Neural cell (in vitro differentiated cells): ENCODE data around the gene ATAD1. TPM values are rescaled to one million over a fixed set of nuclear protein-coding genes. Genes with fewer than 3 reads are reported as not detected.

Experiments used
- H2AFZ ChIP-seq: fragments of 200-600, 300-800 bp; sonication (generic), shearing (Covaris generic); 2 replicates; pipeline ENCODE4 v1.6.0; 2014; ENCODE audit warnings: low read depth, mild to moderate bottlenecking, antibody characterized with exemption, low read length, moderate library complexity
- H3F3A ChIP-seq: fragments of 200-600 bp; shearing (Covaris generic); 2 replicates; pipeline ENCODE4 v1.6.1; 2016; ENCODE audit warnings: mild to moderate bottlenecking, moderate library complexity, mixed read lengths, antibody characterized with exemption, low read length; ENCODE audit not compliant: insufficient read depth, poor library complexity, severe bottlenecking
- H3K27ac ChIP-seq: fragments of 200-600, 300-800 bp; sonication (generic), shearing (Covaris generic); 2 replicates; pipeline ENCODE4 v1.5.1; 2014; ENCODE audit warnings: mild to moderate bottlenecking, low read length, moderate library complexity
- H3K27me3 ChIP-seq: fragments of 300-800, 200-600 bp; sonication (generic), shearing (Covaris generic); 2 replicates; pipeline ENCODE4 v1.6.0; 2014; ENCODE audit warnings: mild to moderate bottlenecking, low read depth, low read length, moderate library complexity; ENCODE audit not compliant: insufficient read depth
- H3K36me3 ChIP-seq: fragments of 300-800, 200-600 bp; sonication (generic), shearing (Covaris generic); 2 replicates; pipeline ENCODE4 v1.5.1; 2014; ENCODE audit warnings: mild to moderate bottlenecking, antibody characterized with exemption, low read length, moderate library complexity; ENCODE audit not compliant: insufficient read depth
- H3K4me2 ChIP-seq: fragments of 300-800, 200-600 bp; sonication (generic), shearing (Covaris generic); 2 replicates; pipeline ENCODE4 v1.6.0; 2014; ENCODE audit warnings: mild to moderate bottlenecking, low read length
- H3K4me3 ChIP-seq: fragments of 300-800, 200-600 bp; sonication (generic), shearing (Covaris generic); 2 replicates; pipeline ENCODE4 v1.5.1; 2014; ENCODE audit warnings: mild to moderate bottlenecking, low read length, moderate library complexity
- H3K79me2 ChIP-seq: fragments of 200-600 bp; shearing (Covaris generic); replicated peaks from 2 replicates; pipeline ENCODE4 v1.6.0; 2014; ENCODE audit warnings: mild to moderate bottlenecking, low read length, moderate library complexity; ENCODE audit not compliant: insufficient read depth
- H3K9ac ChIP-seq: fragments of 300-800, 200-600 bp; sonication (generic), shearing (Covaris generic); 2 replicates; pipeline ENCODE4 v1.6.1; 2016; ENCODE audit warnings: mild to moderate bottlenecking, low read length, mixed read lengths
- H3K9me2 ChIP-seq: fragments of 200-600 bp; shearing (Covaris generic); 2 replicates; pipeline ENCODE4 v1.6.1; 2016; ENCODE audit warnings: mild to moderate bottlenecking, low read length, mixed read lengths; ENCODE audit not compliant: insufficient read depth
- H3K9me3 ChIP-seq: fragments of 200-600, 300-800 bp; sonication (generic), shearing (Covaris generic); 2 replicates; pipeline ENCODE4 v1.6.1; 2016; ENCODE audit warnings: mild to moderate bottlenecking, mixed run types, low read length, moderate library complexity, mixed read lengths
- H4K20me1 ChIP-seq: fragments of 200-600 bp; shearing (Covaris generic); 2 replicates; pipeline ENCODE4 v1.6.1; 2016; ENCODE audit warnings: mild to moderate bottlenecking, mixed run types; ENCODE audit not compliant: insufficient read depth
- EP300 ChIP-seq: fragments of 450-650 bp; conservative IDR thresholded peaks from 2 replicates; pipeline ENCODE4 v1.6.1; 2014; ENCODE audit warnings: antibody characterized with exemption, mild to moderate bottlenecking, moderate library complexity; ENCODE audit not compliant: poor library complexity, severe bottlenecking
- EZH2 ChIP-seq: fragments of 200-600, 300-800 bp; shearing (Covaris generic), sonication (generic); IDR thresholded peaks from 2 replicates; pipeline ENCODE4 v1.6.1; 2014; ENCODE audit warnings: antibody characterized with exemption, low read length, borderline replicate concordance, mild to moderate bottlenecking; ENCODE audit not compliant: insufficient read depth, poor library complexity, severe bottlenecking
- MXI1 ChIP-seq: fragments of 450-650 bp; conservative IDR thresholded peaks from 2 replicates; pipeline ENCODE4 v1.6.1; 2014; ENCODE audit warnings: antibody characterized with exemption, mild to moderate bottlenecking; ENCODE audit not compliant: poor library complexity, severe bottlenecking
- POLR2AphosphoS5 ChIP-seq: IDR thresholded peaks from 2 replicates; pipeline ENCODE4 v1.6.1; 2012
- RAD21 ChIP-seq: fragments of 450-650 bp; conservative IDR thresholded peaks from 2 replicates; pipeline ENCODE4 v1.6.1; 2014; ENCODE audit warnings: antibody characterized with exemption, mild to moderate bottlenecking, moderate library complexity
- SMC3 ChIP-seq: fragments of 450-650 bp; conservative IDR thresholded peaks from 2 replicates; pipeline ENCODE4 v1.6.1; 2014; ENCODE audit warnings: antibody characterized with exemption, mild to moderate bottlenecking, moderate library complexity; ENCODE audit not compliant: poor library complexity
- TAF1 ChIP-seq: IDR thresholded peaks from 2 replicates; pipeline ENCODE4 v1.6.1; 2012; ENCODE audit warnings: low read depth
- polyA plus RNA-seq: library from polyadenylated mRNA; depleted of rRNA; stranded (reverse); fragments of >200 nt; gene quantifications from 2 replicates; pipeline ENCODE4 v1.2.3, GENCODE V29; 2014
- TF ChIP-seq, protein P1 (sequence below): IDR thresholded peaks from 2 replicates; pipeline ENCODE4 v1.6.1; 2012; ENCODE audit warnings: borderline replicate concordance
- TF ChIP-seq, protein P2 (sequence below): fragments of 450-650 bp; IDR thresholded peaks from 2 replicates; pipeline ENCODE4 v1.5.1; 2014; ENCODE audit warnings: antibody characterized with exemption, mild to moderate bottlenecking, moderate library complexity; ENCODE audit not compliant: poor library complexity, severe bottlenecking

Gene ATAD1
- polyA plus RNA-seq, 1 donor from 2014 or later: 165 TPM

DNA sequence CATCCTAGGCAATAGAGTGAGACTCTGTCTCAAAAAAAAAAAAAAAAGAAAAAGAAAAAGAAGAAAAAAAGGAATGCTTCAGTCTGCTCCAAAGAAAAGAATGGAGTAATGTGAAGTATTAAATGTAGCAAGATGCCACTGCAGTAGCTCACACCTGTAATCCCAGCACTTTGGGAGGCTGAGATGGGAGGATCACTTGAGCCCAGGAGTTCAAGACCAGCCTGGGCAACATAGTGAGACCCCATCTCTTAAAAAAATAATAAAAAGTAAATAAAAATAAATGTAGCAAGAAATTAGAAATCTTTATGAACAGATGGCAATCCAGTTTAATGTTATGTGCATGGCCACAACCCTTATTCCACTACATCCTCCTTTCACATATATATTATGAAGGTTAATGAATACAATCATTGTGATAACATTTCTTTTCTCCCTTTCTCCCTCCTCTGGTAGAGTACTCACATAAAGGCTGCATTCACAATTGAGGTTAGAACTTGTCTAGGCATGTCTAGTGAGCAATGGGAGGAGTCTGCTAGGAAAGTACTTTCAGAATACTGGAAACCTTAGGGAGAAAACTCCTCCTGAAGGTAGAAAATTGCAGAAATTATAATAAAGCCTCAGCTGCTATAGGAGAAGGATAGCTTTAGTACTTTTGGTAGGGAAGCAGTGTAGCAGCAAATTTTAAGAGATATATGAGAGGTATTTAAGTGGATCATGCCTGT is 24.9 kb upstream of the ATAD1 start:
- H3K9me3 ChIP-seq: no peaks in the 10 kb centered on the region
- no peak overlapping the region for H3K9ac ChIP-seq
- TF ChIP-seq, protein P1, sequence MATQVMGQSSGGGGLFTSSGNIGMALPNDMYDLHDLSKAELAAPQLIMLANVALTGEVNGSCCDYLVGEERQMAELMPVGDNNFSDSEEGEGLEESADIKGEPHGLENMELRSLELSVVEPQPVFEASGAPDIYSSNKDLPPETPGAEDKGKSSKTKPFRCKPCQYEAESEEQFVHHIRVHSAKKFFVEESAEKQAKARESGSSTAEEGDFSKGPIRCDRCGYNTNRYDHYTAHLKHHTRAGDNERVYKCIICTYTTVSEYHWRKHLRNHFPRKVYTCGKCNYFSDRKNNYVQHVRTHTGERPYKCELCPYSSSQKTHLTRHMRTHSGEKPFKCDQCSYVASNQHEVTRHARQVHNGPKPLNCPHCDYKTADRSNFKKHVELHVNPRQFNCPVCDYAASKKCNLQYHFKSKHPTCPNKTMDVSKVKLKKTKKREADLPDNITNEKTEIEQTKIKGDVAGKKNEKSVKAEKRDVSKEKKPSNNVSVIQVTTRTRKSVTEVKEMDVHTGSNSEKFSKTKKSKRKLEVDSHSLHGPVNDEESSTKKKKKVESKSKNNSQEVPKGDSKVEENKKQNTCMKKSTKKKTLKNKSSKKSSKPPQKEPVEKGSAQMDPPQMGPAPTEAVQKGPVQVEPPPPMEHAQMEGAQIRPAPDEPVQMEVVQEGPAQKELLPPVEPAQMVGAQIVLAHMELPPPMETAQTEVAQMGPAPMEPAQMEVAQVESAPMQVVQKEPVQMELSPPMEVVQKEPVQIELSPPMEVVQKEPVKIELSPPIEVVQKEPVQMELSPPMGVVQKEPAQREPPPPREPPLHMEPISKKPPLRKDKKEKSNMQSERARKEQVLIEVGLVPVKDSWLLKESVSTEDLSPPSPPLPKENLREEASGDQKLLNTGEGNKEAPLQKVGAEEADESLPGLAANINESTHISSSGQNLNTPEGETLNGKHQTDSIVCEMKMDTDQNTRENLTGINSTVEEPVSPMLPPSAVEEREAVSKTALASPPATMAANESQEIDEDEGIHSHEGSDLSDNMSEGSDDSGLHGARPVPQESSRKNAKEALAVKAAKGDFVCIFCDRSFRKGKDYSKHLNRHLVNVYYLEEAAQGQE: no peak
- TF ChIP-seq SMC3: no peak
- TF ChIP-seq, protein P2, sequence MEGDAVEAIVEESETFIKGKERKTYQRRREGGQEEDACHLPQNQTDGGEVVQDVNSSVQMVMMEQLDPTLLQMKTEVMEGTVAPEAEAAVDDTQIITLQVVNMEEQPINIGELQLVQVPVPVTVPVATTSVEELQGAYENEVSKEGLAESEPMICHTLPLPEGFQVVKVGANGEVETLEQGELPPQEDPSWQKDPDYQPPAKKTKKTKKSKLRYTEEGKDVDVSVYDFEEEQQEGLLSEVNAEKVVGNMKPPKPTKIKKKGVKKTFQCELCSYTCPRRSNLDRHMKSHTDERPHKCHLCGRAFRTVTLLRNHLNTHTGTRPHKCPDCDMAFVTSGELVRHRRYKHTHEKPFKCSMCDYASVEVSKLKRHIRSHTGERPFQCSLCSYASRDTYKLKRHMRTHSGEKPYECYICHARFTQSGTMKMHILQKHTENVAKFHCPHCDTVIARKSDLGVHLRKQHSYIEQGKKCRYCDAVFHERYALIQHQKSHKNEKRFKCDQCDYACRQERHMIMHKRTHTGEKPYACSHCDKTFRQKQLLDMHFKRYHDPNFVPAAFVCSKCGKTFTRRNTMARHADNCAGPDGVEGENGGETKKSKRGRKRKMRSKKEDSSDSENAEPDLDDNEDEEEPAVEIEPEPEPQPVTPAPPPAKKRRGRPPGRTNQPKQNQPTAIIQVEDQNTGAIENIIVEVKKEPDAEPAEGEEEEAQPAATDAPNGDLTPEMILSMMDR: no peak
- TF ChIP-seq POLR2AphosphoS5: no peak
- TF ChIP-seq RAD21: no peak
- TF ChIP-seq MXI1: no peak
- no peak for TF ChIP-seq EZH2
- TF ChIP-seq TAF1: no peak
- TF ChIP-seq EP300: no peak
- no peaks in the 10 kb centered on the region for H3K9me2 ChIP-seq
- no peaks in the 10 kb centered on the region for H4K20me1 ChIP-seq
- no peak overlapping the region for H3K27ac ChIP-seq
- H3K79me2 ChIP-seq: no peaks in the 10 kb centered on the region
- H2AFZ ChIP-seq: no peak overlapping the region
- H3K4me3 ChIP-seq: no peak overlapping the region
- no peaks in the 10 kb centered on the region for H3F3A ChIP-seq
- H3K36me3 ChIP-seq: no peaks in the 10 kb centered on the region
- H3K4me2 ChIP-seq: no peak overlapping the region
- H3K27me3 ChIP-seq: no peaks in the 10 kb centered on the region

DNA sequence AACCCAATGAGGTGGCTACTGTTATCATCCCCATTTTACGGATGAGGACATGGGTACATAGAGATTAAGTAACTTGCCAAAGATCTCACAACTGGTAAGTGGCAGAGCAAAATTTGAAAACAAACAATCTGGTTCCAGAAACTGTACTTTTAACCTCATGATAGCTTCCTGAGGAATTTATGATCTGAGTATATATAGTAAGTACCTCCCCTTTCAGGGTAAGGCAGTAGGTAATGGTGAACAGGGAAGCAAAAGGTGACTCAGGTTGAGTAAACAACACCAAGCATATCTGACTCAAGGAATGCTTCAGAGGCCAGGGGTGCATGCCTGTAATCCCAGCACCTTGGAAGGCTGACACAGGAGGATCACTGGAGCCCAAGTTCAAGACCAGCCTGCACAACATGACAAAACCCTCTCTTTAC is 24.2 kb upstream of the ATAD1 start:
- no peak overlapping the region for H3K27ac ChIP-seq
- H3K4me2 ChIP-seq: no peak overlapping the region
- no peaks in the 10 kb centered on the region for H3K27me3 ChIP-seq
- no peaks in the 10 kb centered on the region for H3K9me3 ChIP-seq
- H3F3A ChIP-seq: no peaks in the 10 kb centered on the region
- H3K36me3 ChIP-seq: no peaks in the 10 kb centered on the region
- no peaks in the 10 kb centered on the region for H3K79me2 ChIP-seq
- H3K4me3 ChIP-seq: no peak overlapping the region
- no peaks in the 10 kb centered on the region for H4K20me1 ChIP-seq
- TF ChIP-seq, protein P2: no peak
- TF ChIP-seq EP300 (no peak), POLR2AphosphoS5 (no peak), MXI1 (no peak)
- TF ChIP-seq, protein P1: no peak
- H3K9me2 ChIP-seq: no peaks in the 10 kb centered on the region
- H3K9ac ChIP-seq: no peak overlapping the region
- H2AFZ ChIP-seq: no peak overlapping the region
